GM12878 (cell line): ENCODE measurements around the gene MKX. TPM values are rescaled to one million over a fixed set of nuclear protein-coding genes. Genes with fewer than 3 reads are reported as not detected.

Experiments
- CEBPZ ChIP-seq: fragments of 150-350 bp; IDR thresholded peaks from 2 replicates; pipeline ENCODE4 v1.6.1; 2016; ENCODE audit warnings: low read depth, low read length
- KLF5 ChIP-seq: fragments of 450-650 bp; IDR thresholded peaks from 2 replicates; pipeline ENCODE4 v1.6.1; 2014; ENCODE audit warnings: mild to moderate bottlenecking; ENCODE audit not compliant: partially characterized antibody
- NFYB ChIP-seq: IDR thresholded peaks from 2 replicates; pipeline ENCODE4 v1.6.1; 2011; ENCODE audit warnings: low read depth, mild to moderate bottlenecking, low read length, improper control_type of control experiment, moderate library complexity; ENCODE audit not compliant: insufficient read depth
- SMAD5 ChIP-seq: IDR thresholded peaks from 2 replicates; pipeline ENCODE4 v1.6.1; 2016; ENCODE audit warnings: antibody characterized with exemption, low read depth
- ZNF622 ChIP-seq: fragments of 450-650 bp; IDR thresholded peaks from 2 replicates; pipeline ENCODE4 v1.6.1; 2017; ENCODE audit warnings: mild to moderate bottlenecking, inconsistent platforms
- polyA plus RNA-seq, 11 experiments: library from polyadenylated mRNA; depleted of rRNA in 4 of 11; unstranded in 6 of 11; stranded (reverse) in 5 of 11; fragments of >200 nt; fragmentation: Nextera tagmentation in 4 of 11; fragmentation: Illumina TruSeq in 1 of 11; extraction: Ambion mirVana in 4 of 11; extraction: Trizol in 1 of 11; gene quantifications; 1 replicate in 1 of 11; 2 replicates in 10 of 11; pipeline versions ENCODE4 v1.2.1 to v1.2.3, GENCODE V29; 2011 to 2016; ENCODE audit warnings: inconsistent platforms in 2 of 11, missing spikeins in 2 of 11, low read depth in 1 of 11
- total RNA-seq, 4 experiments: library from RNA; depleted of rRNA in 3 of 4; stranded (reverse); fragments of >200 nt in 3 of 4; fragmentation: Illumina TruSeq in 1 of 4; extraction: Trizol in 1 of 4; gene quantifications; 2 replicates each; pipeline versions ENCODE4 v1.2.1 to v1.2.3, GENCODE V29; 2013 to 2021
- TF ChIP-seq, protein P1 (sequence below): fragments of 450-650 bp; IDR thresholded peaks from 2 replicates; pipeline ENCODE4 v1.6.1; 2016; ENCODE audit warnings: mild to moderate bottlenecking, moderate library complexity, borderline replicate concordance

MKX gene
- total and polyA plus RNA-seq, 10 of the 15 experiments (the other 5 are each of a cell fraction or from before 2014, with no cell fraction given): not detected

DNA sequence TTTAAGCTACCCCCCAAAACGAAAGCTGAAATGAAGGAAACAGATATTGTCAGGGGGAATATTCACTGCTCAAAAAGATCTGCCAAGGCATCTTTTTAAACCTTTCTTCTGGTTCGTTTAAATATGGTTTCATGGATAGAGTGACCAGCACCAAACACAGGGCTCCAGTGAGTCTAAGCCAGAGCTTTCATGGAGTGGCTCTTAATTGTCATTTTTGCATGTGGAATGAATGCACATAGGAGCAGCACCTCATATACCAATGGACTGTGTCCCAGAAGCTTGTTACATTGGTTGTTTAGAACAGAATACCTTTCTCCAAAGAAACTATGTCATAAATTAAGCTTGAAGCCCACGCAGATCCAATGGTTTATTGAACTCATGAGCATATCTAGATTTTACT lies 17.3 kb downstream of the MKX start (continued):
- TF ChIP-seq CEBPZ (no peak), ZNF622 (no peak), SMAD5 (no peak), KLF5 (no peak), NFYB (no peak)
- TF ChIP-seq, protein P1, sequence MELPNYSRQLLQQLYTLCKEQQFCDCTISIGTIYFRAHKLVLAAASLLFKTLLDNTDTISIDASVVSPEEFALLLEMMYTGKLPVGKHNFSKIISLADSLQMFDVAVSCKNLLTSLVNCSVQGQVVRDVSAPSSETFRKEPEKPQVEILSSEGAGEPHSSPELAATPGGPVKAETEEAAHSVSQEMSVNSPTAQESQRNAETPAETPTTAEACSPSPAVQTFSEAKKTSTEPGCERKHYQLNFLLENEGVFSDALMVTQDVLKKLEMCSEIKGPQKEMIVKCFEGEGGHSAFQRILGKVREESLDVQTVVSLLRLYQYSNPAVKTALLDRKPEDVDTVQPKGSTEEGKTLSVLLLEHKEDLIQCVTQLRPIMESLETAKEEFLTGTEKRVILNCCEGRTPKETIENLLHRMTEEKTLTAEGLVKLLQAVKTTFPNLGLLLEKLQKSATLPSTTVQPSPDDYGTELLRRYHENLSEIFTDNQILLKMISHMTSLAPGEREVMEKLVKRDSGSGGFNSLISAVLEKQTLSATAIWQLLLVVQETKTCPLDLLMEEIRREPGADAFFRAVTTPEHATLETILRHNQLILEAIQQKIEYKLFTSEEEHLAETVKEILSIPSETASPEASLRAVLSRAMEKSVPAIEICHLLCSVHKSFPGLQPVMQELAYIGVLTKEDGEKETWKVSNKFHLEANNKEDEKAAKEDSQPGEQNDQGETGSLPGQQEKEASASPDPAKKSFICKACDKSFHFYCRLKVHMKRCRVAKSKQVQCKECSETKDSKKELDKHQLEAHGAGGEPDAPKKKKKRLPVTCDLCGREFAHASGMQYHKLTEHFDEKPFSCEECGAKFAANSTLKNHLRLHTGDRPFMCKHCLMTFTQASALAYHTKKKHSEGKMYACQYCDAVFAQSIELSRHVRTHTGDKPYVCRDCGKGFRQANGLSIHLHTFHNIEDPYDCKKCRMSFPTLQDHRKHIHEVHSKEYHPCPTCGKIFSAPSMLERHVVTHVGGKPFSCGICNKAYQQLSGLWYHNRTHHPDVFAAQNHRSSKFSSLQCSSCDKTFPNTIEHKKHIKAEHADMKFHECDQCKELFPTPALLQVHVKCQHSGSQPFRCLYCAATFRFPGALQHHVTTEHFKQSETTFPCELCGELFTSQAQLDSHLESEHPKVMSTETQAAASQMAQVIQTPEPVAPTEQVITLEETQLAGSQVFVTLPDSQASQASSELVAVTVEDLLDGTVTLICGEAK: no peak
